ENCODE measurements around the gene PCNT.
"Not testable (repeated sequence)": the region's sequence is repeated elsewhere in the genome, so short reads cannot be mapped to it uniquely, and the experiment has no call there.

PCNT gene

DNA sequence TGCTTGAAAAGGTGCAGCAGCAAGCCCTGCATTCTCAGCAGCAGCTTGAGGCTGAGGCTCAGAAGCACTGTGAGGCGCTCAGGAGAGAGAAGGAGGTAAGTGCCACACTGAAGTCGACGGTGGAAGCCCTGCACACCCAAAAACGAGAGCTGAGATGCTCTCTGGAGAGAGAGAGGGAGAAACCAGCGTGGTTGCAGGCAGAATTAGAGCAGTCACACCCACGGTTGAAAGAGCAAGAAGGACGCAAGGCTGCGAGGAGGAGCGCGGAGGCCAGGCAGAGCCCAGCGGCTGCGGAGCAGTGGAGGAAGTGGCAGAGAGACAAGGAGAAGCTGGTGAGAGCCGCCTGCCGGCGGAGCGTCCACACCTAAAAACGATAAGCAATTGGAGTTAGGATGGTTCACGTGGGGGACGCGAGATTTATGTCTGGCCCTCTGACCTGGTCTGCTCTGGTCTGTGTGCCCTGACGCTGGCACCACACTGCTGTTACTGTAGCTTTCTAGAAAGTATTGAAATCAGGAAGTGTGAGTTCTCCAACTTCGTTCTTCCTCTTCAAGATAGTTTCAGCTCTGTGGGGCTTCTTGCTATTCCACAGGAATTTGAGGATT, 108.0 kb downstream of the PCNT start:
- H3K79me2 ChIP-seq (ENCODE audit: control insufficient read depth, low read length), result no peaks in the 10 kb centered on the region
- no peak overlapping the region for H3K4me3 ChIP-seq (ENCODE audit: low read length)
- no peaks in the 10 kb centered on the region for H3K9me2 ChIP-seq (replicated peaks; ENCODE audit: control insufficient read depth, low read length)
- no peaks in the 10 kb centered on the region for H3F3A ChIP-seq (ENCODE audit: control insufficient read depth, insufficient read depth)
- no peaks in the 10 kb centered on the region for H4K20me1 ChIP-seq (ENCODE audit: control insufficient read depth, insufficient read depth, low read depth, low read length)
- no peaks in the 10 kb centered on the region for H3K4me1 ChIP-seq (ENCODE audit: control insufficient read depth, low read length)
- no peaks in the 10 kb centered on the region for H3K9me3 ChIP-seq (ENCODE audit: control insufficient read depth, insufficient read depth, low read length)
- TF ChIP-seq EZH2phosphoT487 (IDR thresholded peaks at IDR 0.05; ENCODE audit: borderline replicate concordance, low read length), result no peak
- no peak overlapping the region for H3K27ac ChIP-seq (ENCODE audit: low read depth, low read length)
- H3K36me3 ChIP-seq (ENCODE audit: control insufficient read depth, low read length), result peaks cover 57% of the 10 kb centered on the region
- H3K4me2 ChIP-seq (ENCODE audit: low read length), result no peak overlapping the region
- no peaks in the 10 kb centered on the region for H3K27me3 ChIP-seq (ENCODE audit: control insufficient read depth, low read length)

DNA sequence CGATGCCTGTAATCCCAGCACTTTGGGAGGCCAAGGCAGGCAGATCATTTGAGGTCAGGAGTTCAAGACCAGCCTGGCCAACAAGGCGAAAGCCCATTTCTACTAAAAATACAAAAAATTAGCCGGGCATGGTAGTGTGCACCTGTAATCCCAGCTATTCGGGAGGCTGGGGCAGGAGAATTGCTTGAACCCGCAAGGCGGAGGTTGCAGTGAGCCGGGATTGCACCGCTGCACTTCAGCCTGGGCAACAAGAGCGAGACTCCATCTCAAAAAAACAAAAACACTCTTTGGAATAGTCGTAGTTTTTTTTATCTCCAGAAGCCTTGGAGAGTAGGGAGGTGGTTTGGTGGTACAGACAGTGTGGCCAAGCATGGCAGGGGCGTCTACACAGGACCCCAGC, 109.2 kb downstream of the PCNT start:
- not testable (repeated sequence) for H3F3A ChIP-seq (ENCODE audit: control insufficient read depth, insufficient read depth); H3K9me3 ChIP-seq (ENCODE audit: control insufficient read depth, insufficient read depth, low read length); H3K27me3 ChIP-seq (ENCODE audit: control insufficient read depth, low read length); H3K79me2 ChIP-seq (ENCODE audit: control insufficient read depth, low read length); H3K27ac ChIP-seq (ENCODE audit: low read depth, low read length); H3K4me2 ChIP-seq (ENCODE audit: low read length); H3K9me2 ChIP-seq (replicated peaks; ENCODE audit: control insufficient read depth, low read length); H3K4me3 ChIP-seq (ENCODE audit: low read length); H3K4me1 ChIP-seq (ENCODE audit: control insufficient read depth, low read length); H4K20me1 ChIP-seq (ENCODE audit: control insufficient read depth, insufficient read depth, low read depth, low read length)
- peaks cover 57% of the 10 kb centered on the region for H3K36me3 ChIP-seq (ENCODE audit: control insufficient read depth, low read length)

DNA sequence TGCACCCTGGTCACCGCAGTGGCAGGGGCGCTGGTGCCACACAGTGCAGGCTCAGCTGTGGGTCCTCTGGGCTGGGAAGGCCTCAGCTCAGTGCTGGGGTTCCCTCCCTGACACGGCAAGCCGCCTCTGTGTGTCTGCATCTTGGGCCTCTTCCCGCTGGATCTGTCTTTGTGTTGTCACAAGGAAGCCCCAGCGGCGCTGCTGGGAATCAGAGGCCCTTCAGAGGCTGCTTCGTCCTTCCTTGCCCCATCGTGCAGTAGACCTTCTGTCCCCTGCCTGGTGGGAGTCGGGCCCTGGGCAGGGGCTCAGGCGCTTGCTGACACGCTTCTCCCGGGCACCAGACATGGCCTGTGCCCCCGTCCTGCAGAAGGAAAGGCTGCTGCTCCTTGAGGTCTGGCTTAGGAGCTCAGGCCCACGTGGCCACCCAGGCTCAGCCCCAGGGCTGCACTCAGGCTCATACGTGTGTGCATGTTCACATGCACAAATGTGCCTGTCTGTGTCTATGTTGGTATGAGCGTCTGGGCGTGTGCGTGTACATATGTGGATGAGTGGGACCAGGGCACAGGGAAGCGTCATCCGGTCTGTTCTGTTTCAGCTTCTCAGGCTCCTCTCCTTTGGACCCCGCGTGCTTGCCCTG, 110.5 kb downstream of the PCNT start:
- no peaks in the 10 kb centered on the region for H3K27me3 ChIP-seq (ENCODE audit: control insufficient read depth, low read length)
- H4K20me1 ChIP-seq (ENCODE audit: control insufficient read depth, insufficient read depth, low read depth, low read length), result no peaks in the 10 kb centered on the region; the same call in 1 of the 2 replicates
- TF ChIP-seq, protein P1, sequence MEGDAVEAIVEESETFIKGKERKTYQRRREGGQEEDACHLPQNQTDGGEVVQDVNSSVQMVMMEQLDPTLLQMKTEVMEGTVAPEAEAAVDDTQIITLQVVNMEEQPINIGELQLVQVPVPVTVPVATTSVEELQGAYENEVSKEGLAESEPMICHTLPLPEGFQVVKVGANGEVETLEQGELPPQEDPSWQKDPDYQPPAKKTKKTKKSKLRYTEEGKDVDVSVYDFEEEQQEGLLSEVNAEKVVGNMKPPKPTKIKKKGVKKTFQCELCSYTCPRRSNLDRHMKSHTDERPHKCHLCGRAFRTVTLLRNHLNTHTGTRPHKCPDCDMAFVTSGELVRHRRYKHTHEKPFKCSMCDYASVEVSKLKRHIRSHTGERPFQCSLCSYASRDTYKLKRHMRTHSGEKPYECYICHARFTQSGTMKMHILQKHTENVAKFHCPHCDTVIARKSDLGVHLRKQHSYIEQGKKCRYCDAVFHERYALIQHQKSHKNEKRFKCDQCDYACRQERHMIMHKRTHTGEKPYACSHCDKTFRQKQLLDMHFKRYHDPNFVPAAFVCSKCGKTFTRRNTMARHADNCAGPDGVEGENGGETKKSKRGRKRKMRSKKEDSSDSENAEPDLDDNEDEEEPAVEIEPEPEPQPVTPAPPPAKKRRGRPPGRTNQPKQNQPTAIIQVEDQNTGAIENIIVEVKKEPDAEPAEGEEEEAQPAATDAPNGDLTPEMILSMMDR (IDR thresholded peaks at IDR 0.05; ENCODE audit: low read depth, low read length, poor library complexity, severe bottlenecking), result no peak
- no peak for TF ChIP-seq EZH2phosphoT487 (IDR thresholded peaks at IDR 0.05; ENCODE audit: borderline replicate concordance, low read length)
- H3K4me2 ChIP-seq (ENCODE audit: low read length), result no peak overlapping the region
- no peaks in the 10 kb centered on the region for H3K4me1 ChIP-seq (ENCODE audit: control insufficient read depth, low read length)
- no peak overlapping the region for H3K27ac ChIP-seq (ENCODE audit: low read depth, low read length)
- peaks cover 57% of the 10 kb centered on the region for H3K36me3 ChIP-seq (ENCODE audit: control insufficient read depth, low read length)
- H3K9me3 ChIP-seq (ENCODE audit: control insufficient read depth, insufficient read depth, low read length), result no peaks in the 10 kb centered on the region
- H3K4me3 ChIP-seq (ENCODE audit: low read length), result no peak overlapping the region
- H3F3A ChIP-seq (ENCODE audit: control insufficient read depth, insufficient read depth), result no peaks in the 10 kb centered on the region
- H3K9me2 ChIP-seq (replicated peaks; ENCODE audit: control insufficient read depth, low read length), result no peaks in the 10 kb centered on the region
- H3K79me2 ChIP-seq (ENCODE audit: control insufficient read depth, low read length), result no peaks in the 10 kb centered on the region

DNA sequence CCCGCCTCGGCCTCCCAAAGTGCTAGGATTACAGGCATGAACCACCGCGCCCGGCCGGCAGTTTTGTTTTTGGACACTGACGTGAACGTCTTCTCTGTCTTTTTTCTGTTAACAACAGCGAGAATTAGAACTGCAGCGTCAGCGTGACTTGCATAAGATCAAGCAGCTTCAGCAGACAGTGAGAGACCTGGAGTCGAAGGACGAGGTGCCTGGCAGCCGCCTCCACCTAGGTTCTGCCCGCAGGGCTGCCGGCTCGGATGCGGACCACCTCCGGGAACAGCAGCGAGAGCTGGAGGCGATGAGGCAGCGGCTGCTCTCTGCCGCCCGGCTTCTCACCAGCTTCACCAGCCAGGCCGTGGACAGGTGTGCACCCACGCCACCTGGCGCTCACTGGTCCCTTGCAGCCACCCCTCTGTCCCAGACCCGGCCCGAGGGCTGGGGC, 111.9 kb downstream of the PCNT start:
- Histone ChIP-seq H3K79me2 (ENCODE audit: control insufficient read depth, low read length) (no peaks in the 10 kb centered on the region), H3K27me3 (ENCODE audit: control insufficient read depth, low read length) (no peaks in the 10 kb centered on the region), H3K9me2 (replicated peaks; ENCODE audit: control insufficient read depth, low read length) (no peaks in the 10 kb centered on the region), H3K4me1 (ENCODE audit: control insufficient read depth, low read length) (no peaks in the 10 kb centered on the region), H4K20me1 (ENCODE audit: control insufficient read depth, insufficient read depth, low read depth, low read length) (no peaks in the 10 kb centered on the region; the same call in 1 of the 2 replicates), H3K9me3 (ENCODE audit: control insufficient read depth, insufficient read depth, low read length) (no peaks in the 10 kb centered on the region), H3K4me3 (ENCODE audit: low read length) (no peak overlapping the region), H3F3A (ENCODE audit: control insufficient read depth, insufficient read depth) (no peaks in the 10 kb centered on the region; the same call in 1 of the 2 replicates), H3K27ac (ENCODE audit: low read depth, low read length) (no peak overlapping the region), H3K4me2 (ENCODE audit: low read length) (no peak overlapping the region), H3K36me3 (ENCODE audit: control insufficient read depth, low read length) (peaks cover 59% of the 10 kb centered on the region)
- TF ChIP-seq, protein P1 (IDR thresholded peaks at IDR 0.05; ENCODE audit: low read depth, low read length, poor library complexity, severe bottlenecking), result no peak
- TF ChIP-seq EZH2phosphoT487 (IDR thresholded peaks at IDR 0.05; ENCODE audit: borderline replicate concordance, low read length), result no peak

All from DOHH2 (cell line).